Measurements from ENCODE around the gene SLC48A1.

SLC48A1 gene

DNA sequence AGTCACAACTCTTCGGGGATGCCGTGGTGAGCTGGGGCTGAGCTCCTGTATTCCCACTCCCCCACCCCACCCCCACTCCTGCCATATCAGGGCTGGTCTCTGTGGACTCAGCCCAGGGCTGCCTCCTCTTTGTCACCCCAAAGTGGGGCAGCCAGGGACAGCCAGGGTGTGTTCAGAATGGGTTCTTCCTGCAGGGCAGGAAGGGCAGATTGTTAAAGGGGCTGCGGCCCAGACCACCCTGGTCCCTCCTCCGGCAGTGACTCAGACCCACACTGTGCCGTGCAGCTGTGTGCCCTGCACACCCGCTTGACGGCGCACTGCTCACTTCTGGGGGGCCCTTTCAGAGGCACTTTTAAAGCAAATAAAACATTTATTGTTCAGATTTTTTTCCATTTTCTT, 9.3 kb downstream of the SLC48A1 start:
- peaks cover 20% of the 10 kb centered on the region for H3K36me3 ChIP-seq (ENCODE audit: control insufficient read depth, insufficient read depth, low read length)
- no peak for DNase-seq (ENCODE audit: extremely low read depth, insufficient read length)
- H3K4me3 ChIP-seq (replicated peaks; ENCODE audit: low read depth, low read length) = no peak overlapping the region
- H3K27me3 ChIP-seq (replicated peaks; ENCODE audit: control insufficient read depth, insufficient read depth, low read length) = no peaks in the 10 kb centered on the region
- TF ChIP-seq CTCF (IDR thresholded peaks at IDR 0.05; ENCODE audit: insufficient read depth, low read length, poor library complexity, severe bottlenecking) = no peak

- Histone ChIP-seq H3K4me3 (replicated peaks; ENCODE audit: low read depth, low read length) (no peak overlapping the region), H3K36me3 (ENCODE audit: control insufficient read depth, insufficient read depth, low read length) (peaks cover 23% of the 10 kb centered on the region)
These were observed 10.2 kb downstream of the SLC48A1 start for GRCh38 chr12:47783024-47783755.

DNA sequence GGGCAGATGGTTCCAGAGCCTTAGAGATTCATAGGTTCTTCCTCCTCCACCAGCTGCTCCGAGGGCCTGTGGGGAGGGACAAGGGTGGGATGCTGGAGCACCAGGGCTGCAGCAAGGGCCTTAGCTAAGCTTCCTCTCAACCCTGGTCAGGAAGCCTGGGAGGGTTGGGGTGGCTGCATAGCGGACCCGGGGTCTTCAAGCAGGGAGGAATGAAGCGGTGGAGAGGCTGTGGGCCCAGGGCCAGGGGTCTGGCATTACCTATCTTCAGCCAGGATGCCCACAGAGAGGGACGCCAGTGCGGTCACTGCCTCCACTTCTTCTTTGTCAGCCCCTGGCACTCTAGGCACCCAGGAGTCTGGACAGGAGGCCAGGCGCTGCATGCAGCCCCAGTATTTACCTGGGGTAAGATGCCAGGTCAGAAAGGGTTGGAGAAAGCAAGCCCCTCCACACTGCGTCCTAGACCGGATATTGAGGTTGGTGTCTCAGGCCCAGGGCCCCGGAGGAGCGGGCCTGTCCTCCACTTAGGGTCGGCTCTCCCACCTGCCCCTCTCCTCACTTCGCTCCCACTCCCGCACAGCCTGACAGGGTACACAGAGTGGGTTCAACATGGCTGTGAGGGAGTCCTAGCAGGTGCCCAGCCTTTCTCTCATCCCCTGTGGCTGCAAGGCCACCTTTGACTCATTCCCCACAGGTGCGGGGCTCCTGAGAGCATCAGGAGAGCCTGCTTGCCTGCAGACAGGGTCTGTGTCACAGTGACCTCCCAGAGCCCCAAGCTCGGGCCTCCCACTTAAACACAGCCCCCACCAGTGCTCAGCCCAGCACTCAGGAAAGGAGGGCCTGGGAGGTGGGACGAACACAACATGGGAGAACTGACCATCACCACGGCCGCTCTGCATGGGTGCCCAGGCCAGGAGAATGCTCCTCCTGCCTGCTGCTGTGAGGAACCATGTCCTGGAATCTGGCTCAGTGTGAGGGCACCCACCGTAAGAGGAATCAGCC, 11.1 kb downstream of the SLC48A1 start:
- no peak for TF ChIP-seq CTCF (IDR thresholded peaks at IDR 0.05; ENCODE audit: insufficient read depth, low read length, poor library complexity, severe bottlenecking)
- no peak for DNase-seq (ENCODE audit: extremely low read depth, insufficient read length)
- Histone ChIP-seq H3K4me3 (replicated peaks; ENCODE audit: low read depth, low read length) (no peak overlapping the region), H3K27me3 (replicated peaks; ENCODE audit: control insufficient read depth, insufficient read depth, low read length) (no peaks in the 10 kb centered on the region), H3K36me3 (ENCODE audit: control insufficient read depth, insufficient read depth, low read length) (peaks cover 25% of the 10 kb centered on the region)

More at GRCh38 chr12:47783024-47783755, 10.2 kb downstream of the SLC48A1 start:
- TF ChIP-seq CTCF (IDR thresholded peaks at IDR 0.05; ENCODE audit: insufficient read depth, low read length, poor library complexity, severe bottlenecking) = no peak
- no peak for DNase-seq (ENCODE audit: extremely low read depth, insufficient read length)
- no peaks in the 10 kb centered on the region for H3K27me3 ChIP-seq (replicated peaks; ENCODE audit: control insufficient read depth, insufficient read depth, low read length)

- H3K27me3 ChIP-seq (replicated peaks; ENCODE audit: control insufficient read depth, insufficient read depth, low read length) = no peaks in the 10 kb centered on the region
- H3K4me3 ChIP-seq (replicated peaks; ENCODE audit: low read depth, low read length) = no peak overlapping the region
- no peak for TF ChIP-seq CTCF (IDR thresholded peaks at IDR 0.05; ENCODE audit: insufficient read depth, low read length, poor library complexity, severe bottlenecking)
- no peak for DNase-seq (ENCODE audit: extremely low read depth, insufficient read length)
- peaks cover 32% of the 10 kb centered on the region for H3K36me3 ChIP-seq (ENCODE audit: control insufficient read depth, insufficient read depth, low read length)
These were observed 12.2 kb downstream of the SLC48A1 start for GRCh38 chr12:47785036-47785886.

- DNase-seq (ENCODE audit: extremely low read depth, insufficient read length) = no peak
- H3K4me3 ChIP-seq (replicated peaks; ENCODE audit: low read depth, low read length) = no peak overlapping the region
- no peaks in the 10 kb centered on the region for H3K27me3 ChIP-seq (replicated peaks; ENCODE audit: control insufficient read depth, insufficient read depth, low read length)
- TF ChIP-seq CTCF (IDR thresholded peaks at IDR 0.05; ENCODE audit: insufficient read depth, low read length, poor library complexity, severe bottlenecking) = no peak
- H3K36me3 ChIP-seq (ENCODE audit: control insufficient read depth, insufficient read depth, low read length) = peaks cover 36% of the 10 kb centered on the region
These were observed 13.0 kb downstream of the SLC48A1 start for GRCh38 chr12:47785887-47786661.
